H9 (cell line): ENCODE measurements around the gene PPP4R2. TPM values are rescaled to one million over a fixed set of nuclear protein-coding genes. Genes with fewer than 3 reads are reported as not detected.

ENCODE experiments used
- DNase-seq: peaks from one replicate; pipeline ENCODE4 v3.0.0-alpha.2; 2017
- H2AFZ ChIP-seq: one replicate; pipeline ENCODE4 v1.6.1; 2013; ENCODE audit warnings: mild to moderate bottlenecking, low read length, control low read depth, moderate library complexity
- H2AK5ac ChIP-seq: 2 replicates; pipeline ENCODE4 v1.6.1; 2013; ENCODE audit warnings: low read length, control low read depth, mixed read lengths; ENCODE audit not compliant: insufficient read length
- H2BK120ac ChIP-seq: one replicate; pipeline ENCODE4 v1.6.1; 2013; ENCODE audit warnings: low read depth, mild to moderate bottlenecking, low read length, control low read depth, inconsistent platforms; ENCODE audit not compliant: poor library complexity, severe bottlenecking
- H2BK12ac ChIP-seq: 2 replicates; pipeline ENCODE4 v1.6.1; 2013; ENCODE audit warnings: low read length, control low read depth, mixed read lengths, low read depth; ENCODE audit not compliant: insufficient read length
- H2BK15ac ChIP-seq: 2 replicates; pipeline ENCODE4 v1.6.1; 2013; ENCODE audit warnings: low read depth, low read length, control low read depth
- H2BK20ac ChIP-seq: one replicate; pipeline ENCODE4 v1.6.1; 2013; ENCODE audit warnings: low read depth, mild to moderate bottlenecking, low read length, control low read depth, inconsistent platforms; ENCODE audit not compliant: poor library complexity, severe bottlenecking
- H2BK5ac ChIP-seq: 2 replicates; pipeline ENCODE4 v1.6.1; 2013; ENCODE audit warnings: low read length, control low read depth, mixed read lengths; ENCODE audit not compliant: insufficient read length
- H3K14ac ChIP-seq: 2 replicates; pipeline ENCODE4 v1.6.1; 2013; ENCODE audit warnings: low read length, control low read depth; ENCODE audit not compliant: insufficient read depth
- H3K18ac ChIP-seq: 2 replicates; pipeline ENCODE4 v1.6.1; 2013; ENCODE audit warnings: low read depth, mild to moderate bottlenecking, mixed read lengths, low read length, control low read depth; ENCODE audit not compliant: insufficient read length
- H3K23ac ChIP-seq: 2 replicates; pipeline ENCODE4 v1.6.1; 2013; ENCODE audit warnings: low read length, control low read depth, mixed read lengths, low read depth; ENCODE audit not compliant: insufficient read length
- H3K23me2 ChIP-seq: 2 replicates; pipeline ENCODE4 v1.6.1; 2013; ENCODE audit warnings: low read depth, mild to moderate bottlenecking, mixed read lengths, low read length, control low read depth; ENCODE audit not compliant: insufficient read length, poor library complexity, severe bottlenecking
- H3K27ac ChIP-seq: 2 replicates; pipeline ENCODE4 v1.5.1; 2013; ENCODE audit warnings: low read length, control low read depth, mixed read lengths, low read depth; ENCODE audit not compliant: insufficient read length
- H3K27me3 ChIP-seq: 2 replicates; pipeline ENCODE4 v1.6.1; 2013; ENCODE audit warnings: low read length, control low read depth, inconsistent platforms; ENCODE audit not compliant: insufficient read depth
- H3K4ac ChIP-seq: 2 replicates; pipeline ENCODE4 v1.6.1; 2013; ENCODE audit warnings: low read depth, mild to moderate bottlenecking, control low read depth, inconsistent platforms, low read length, moderate library complexity
- H3K4me1 ChIP-seq: 2 replicates; pipeline ENCODE4 v1.6.1; 2013; ENCODE audit warnings: low read length, control low read depth, inconsistent platforms; ENCODE audit not compliant: insufficient read depth
- H3K4me2 ChIP-seq: 2 replicates; pipeline ENCODE4 v1.6.1; 2013; ENCODE audit warnings: low read length, control low read depth, mixed read lengths; ENCODE audit not compliant: insufficient read length, insufficient read depth
- H3K56ac ChIP-seq: 2 replicates; pipeline ENCODE4 v1.6.1; 2013; ENCODE audit warnings: low read depth, mild to moderate bottlenecking, mixed read lengths, low read length, control low read depth; ENCODE audit not compliant: insufficient read length
- H3K79me1 ChIP-seq: 2 replicates; pipeline ENCODE4 v1.6.1; 2013; ENCODE audit warnings: low read depth, mild to moderate bottlenecking, moderate library complexity, low read length, control low read depth, inconsistent platforms; ENCODE audit not compliant: insufficient read depth, poor library complexity, severe bottlenecking
- H3K79me2 ChIP-seq: 2 replicates; pipeline ENCODE4 v1.6.1; 2013; ENCODE audit warnings: low read length, control low read depth, inconsistent platforms; ENCODE audit not compliant: insufficient read depth
- H3K9ac ChIP-seq: 2 replicates; pipeline ENCODE4 v1.6.1; 2013; ENCODE audit warnings: low read length, control low read depth, mixed read lengths; ENCODE audit not compliant: insufficient read length; ENCODE audit errors: extremely low read depth
- H3K9me3 ChIP-seq: one replicate; pipeline ENCODE4 v1.6.1; 2013; ENCODE audit warnings: low read depth, low read length, inconsistent platforms; ENCODE audit not compliant: control insufficient read depth
- H3T11ph ChIP-seq: one replicate; pipeline ENCODE4 v1.6.1; 2013; ENCODE audit warnings: mild to moderate bottlenecking, low read length, control low read depth, inconsistent platforms
- H4K20me1 ChIP-seq: one replicate; pipeline ENCODE4 v1.6.1; 2013; ENCODE audit not compliant: control insufficient read depth, insufficient read length, insufficient read depth
- H4K5ac ChIP-seq: 2 replicates; pipeline ENCODE4 v1.6.1; 2013; ENCODE audit warnings: low read depth, mild to moderate bottlenecking, mixed read lengths, low read length, control low read depth; ENCODE audit not compliant: insufficient read length
- H4K8ac ChIP-seq: replicated peaks from 2 replicates; pipeline ENCODE4 v1.6.1; 2013; ENCODE audit warnings: low read length, control low read depth, mixed read lengths, low read depth; ENCODE audit not compliant: insufficient read length
- H4K91ac ChIP-seq: 2 replicates; pipeline ENCODE4 v1.6.1; 2013; ENCODE audit warnings: low read depth, mild to moderate bottlenecking, moderate library complexity, mixed read lengths, low read length, control low read depth; ENCODE audit not compliant: insufficient read length
- H3K27ac Mint-ChIP-seq, 3 experiments: 2 replicates in 2 of 3; 3 replicates in 1 of 3; pipeline ENCODE4 v1.8.0; 2020 to 2021; ENCODE audit warnings: mixed read lengths in 3 of 3, mild to moderate bottlenecking in 1 of 3, moderate library complexity in 1 of 3
- H3K27me3 Mint-ChIP-seq: 2 replicates; pipeline ENCODE4 v1.8.0; 2021; ENCODE audit warnings: low read depth, mild to moderate bottlenecking, moderate library complexity, mixed read lengths
- H3K36me3 Mint-ChIP-seq, 3 experiments: 2 replicates in 2 of 3; 3 replicates in 1 of 3; pipeline ENCODE4 v1.8.0; 2020 to 2021; ENCODE audit warnings: low read depth in 3 of 3, mixed read lengths in 3 of 3; ENCODE audit not compliant: insufficient read depth in 1 of 3
- H3K4me1 Mint-ChIP-seq, 2 experiments: 2 replicates each; pipeline ENCODE4 v1.8.0; 2020; ENCODE audit warnings: mixed read lengths in 2 of 2
- H3K4me3 Mint-ChIP-seq, 2 experiments: 2 replicates in 1 of 2; 3 replicates in 1 of 2; pipeline ENCODE4 v1.8.0; 2020 to 2021; ENCODE audit warnings: mild to moderate bottlenecking in 2 of 2, mixed read lengths in 2 of 2, moderate library complexity in 1 of 2
- H3K9me3 Mint-ChIP-seq, 2 experiments: 2 replicates in 1 of 2; 3 replicates in 1 of 2; pipeline ENCODE4 v1.8.0; 2020; ENCODE audit warnings: mild to moderate bottlenecking in 2 of 2, mixed read lengths in 2 of 2, moderate library complexity in 1 of 2
- CTCF ChIP-seq: fragments of 200-600 bp; sonication (generic); conservative IDR thresholded peaks from 3 replicates; pipeline ENCODE4 v1.8.0; 2021; ENCODE audit warnings: antibody characterized with exemption, mild to moderate bottlenecking
- WGBS: extraction: QIAGEN DNeasy Blood & Tissue Kit; methylation state at CpG from one replicate; pipeline ENCODE4 v1.1.7; 2013; ENCODE audit warnings: missing lambda C conversion rate, low lambda C conversion rate, mixed read lengths; ENCODE audit not compliant: insufficient read length; ENCODE audit errors: extremely low coverage; 5-methylcytosine and 5-hydroxymethylcytosine counted together
- total RNA-seq: library from RNA; stranded (reverse); gene quantifications from 2 replicates; pipeline ENCODE4 v1.2.1, GENCODE V29; 2021

The PPP4R2 gene
- total RNA-seq, 1 experiment from 2014 or later: 132 TPM

GRCh38 chr3:73068419-73068818 lies 71.8 kb downstream of the PPP4R2 start:
- Histone ChIP-seq H3K9me3 (no peaks in the 10 kb centered on the region), H3K9ac (no peak overlapping the region), H2BK12ac (no peak overlapping the region), H3T11ph (no peak overlapping the region), H2AFZ (no peak overlapping the region), H3K4ac (no peak overlapping the region), H3K4me1 (peaks cover 6% of the 10 kb centered on the region; the same call in 1 of the 2 replicates), H3K18ac (no peak overlapping the region), H2BK5ac (no peak overlapping the region), H2BK20ac (no peak overlapping the region), H3K23me2 (no peaks in the 10 kb centered on the region), H3K79me2 (no peaks in the 10 kb centered on the region), H4K8ac (no peak overlapping the region), H3K27ac (no peak overlapping the region), H2BK15ac (no peak overlapping the region), H4K20me1 (no peaks in the 10 kb centered on the region), H3K4me2 (no peak overlapping the region), H3K23ac (no peak overlapping the region), H3K56ac (no peak overlapping the region), H3K79me1 (no peaks in the 10 kb centered on the region), H2BK120ac (no peak overlapping the region), H2AK5ac (no peak overlapping the region), H4K91ac (no peak overlapping the region), H3K27me3 (no peaks in the 10 kb centered on the region), H4K5ac (no peak overlapping the region), H3K14ac (no peak overlapping the region)
- no peaks in the 10 kb centered on the region for H3K9me3 Mint-ChIP-seq
- no peak for TF ChIP-seq CTCF
- DNase-seq: no peak
- no peak overlapping the region for H3K4me3 Mint-ChIP-seq
- H3K27me3 Mint-ChIP-seq: no peaks in the 10 kb centered on the region
- peaks cover 23 to 31% of the 10 kb centered on the region in 2 experiments for H3K4me1 Mint-ChIP-seq
- WGBS: no CpG with 5 or more reads among the region's 3 CpGs
- peaks cover 8 to 36% (median 25%) of the 10 kb centered on the region in 3 experiments; a peak in 6 of 7 replicates for H3K36me3 Mint-ChIP-seq
- H3K27ac Mint-ChIP-seq: no peak overlapping the region
